Measurements from ENCODE around the gene IL19. TPM values are rescaled to one million over a fixed set of nuclear protein-coding genes. Genes with fewer than 3 reads are reported as not detected.
"Not testable (repeated sequence)": the region's sequence is repeated elsewhere in the genome, so short reads cannot be mapped to it uniquely, and the experiment has no call there.

IL19 gene
- total RNA-seq, 3 donors from 2014 or later: not detected

- DNase-seq (no peak), ATAC-seq (no peak)
- H3K36me3 ChIP-seq (ENCODE audit: low read depth): no peaks in the 10 kb centered on the region
- intact Hi-C loops (cut with DNase I, micrococcal nuclease): no loop called here
- no peaks in the 10 kb centered on the region for H3K9me3 ChIP-seq
- no peak for TF ChIP-seq CTCF (IDR thresholded peaks at IDR 0.05)
- H3K4me3 ChIP-seq: no peak overlapping the region
- no peaks in the 10 kb centered on the region for H3K4me1 ChIP-seq (ENCODE audit: low read depth)
Observed at GRCh38 chr1:206846487-206846886, 75.9 kb downstream of the IL19 start.

GRCh38 chr1:206847337-206847834 is 76.8 kb downstream of the IL19 start:
- H3K4me1 ChIP-seq (ENCODE audit: low read depth): no peaks in the 10 kb centered on the region
- intact Hi-C loops (cut with DNase I, micrococcal nuclease): no loop called here
- no peak overlapping the region for H3K4me3 ChIP-seq
- DNase-seq: no peak
- no peaks in the 10 kb centered on the region for H3K9me3 ChIP-seq
- TF ChIP-seq CTCF (IDR thresholded peaks at IDR 0.05): no peak
- H3K36me3 ChIP-seq (ENCODE audit: low read depth): no peaks in the 10 kb centered on the region
- no peak for ATAC-seq

DNA sequence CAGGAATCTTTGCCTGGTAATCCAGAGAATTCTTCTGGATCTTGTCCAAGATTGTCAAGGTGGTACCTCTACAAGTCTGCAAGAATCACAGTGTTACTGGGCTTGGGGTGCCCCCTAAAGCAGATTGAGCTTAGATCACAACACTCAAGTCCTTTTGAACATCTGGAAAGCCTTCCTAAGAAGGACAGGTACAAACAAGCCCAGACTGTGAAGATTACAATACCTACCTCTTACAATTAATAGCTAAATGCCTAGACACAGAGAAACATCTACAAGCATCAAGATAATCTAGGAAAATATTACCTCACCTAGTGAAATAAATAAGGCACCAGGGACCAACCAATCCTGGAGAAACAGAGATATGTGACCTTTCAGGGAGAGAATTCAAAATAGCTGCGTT is 77.4 kb downstream of the IL19 start:
- ATAC-seq: no peak
- Histone ChIP-seq H3K9me3 (no peaks in the 10 kb centered on the region), H3K36me3 (ENCODE audit: low read depth) (no peaks in the 10 kb centered on the region), H3K4me1 (ENCODE audit: low read depth) (no peaks in the 10 kb centered on the region), H3K4me3 (no peak overlapping the region)
- intact Hi-C loops (cut with DNase I, micrococcal nuclease): no loop called here
- TF ChIP-seq CTCF (IDR thresholded peaks at IDR 0.05): no peak
- no peak for DNase-seq

GRCh38 chr1:206850401-206850800 is 79.8 kb downstream of the IL19 start:
- H3K9me3 ChIP-seq: no peaks in the 10 kb centered on the region
- H3K36me3 ChIP-seq (ENCODE audit: low read depth): no peaks in the 10 kb centered on the region
- H3K4me1 ChIP-seq (ENCODE audit: low read depth): no peaks in the 10 kb centered on the region
- intact Hi-C loops (cut with DNase I, micrococcal nuclease): no loop called here
- no peak for TF ChIP-seq CTCF (IDR thresholded peaks at IDR 0.05)
- DNase-seq: no peak
- H3K4me3 ChIP-seq: no peak overlapping the region
- ATAC-seq: no peak

DNA sequence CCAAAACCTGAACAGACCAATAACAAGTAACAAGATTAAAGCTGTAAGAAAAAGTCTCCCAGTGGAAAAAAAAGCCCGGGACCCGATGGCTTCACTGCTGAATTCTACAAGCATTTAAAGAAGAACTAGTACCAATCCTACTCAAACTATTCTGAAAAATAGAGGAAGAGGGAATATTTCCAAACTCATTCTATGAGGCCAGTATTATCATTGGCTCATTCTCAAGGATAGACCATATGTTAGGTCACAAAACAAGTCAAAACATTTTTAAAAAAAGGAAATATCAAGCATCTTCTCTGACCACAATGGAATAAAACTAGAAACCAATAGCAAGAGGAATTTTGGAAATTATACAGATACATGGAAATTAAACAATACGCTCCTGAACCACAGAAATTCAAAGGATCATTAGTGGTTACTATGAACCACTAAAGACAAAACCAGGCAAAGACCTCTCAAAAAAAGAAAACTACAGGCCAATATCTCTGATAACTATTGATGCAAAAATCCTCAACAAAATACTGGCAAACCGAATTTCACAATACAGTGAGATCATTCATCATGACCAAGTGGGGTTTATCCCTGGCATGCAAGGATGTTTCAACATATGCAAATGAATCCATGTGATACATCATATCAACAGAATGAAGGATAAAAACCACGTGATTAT is 80.9 kb downstream of the IL19 start:
- no peak overlapping the region for H3K4me3 ChIP-seq
- H3K4me1 ChIP-seq (ENCODE audit: low read depth): no peaks in the 10 kb centered on the region
- no peaks in the 10 kb centered on the region for H3K36me3 ChIP-seq (ENCODE audit: low read depth)
- no peak for ATAC-seq
- no peaks in the 10 kb centered on the region for H3K9me3 ChIP-seq
- intact Hi-C loops (cut with DNase I, micrococcal nuclease): no loop called here
- no peak for DNase-seq
- no peak for TF ChIP-seq CTCF (IDR thresholded peaks at IDR 0.05)

DNA sequence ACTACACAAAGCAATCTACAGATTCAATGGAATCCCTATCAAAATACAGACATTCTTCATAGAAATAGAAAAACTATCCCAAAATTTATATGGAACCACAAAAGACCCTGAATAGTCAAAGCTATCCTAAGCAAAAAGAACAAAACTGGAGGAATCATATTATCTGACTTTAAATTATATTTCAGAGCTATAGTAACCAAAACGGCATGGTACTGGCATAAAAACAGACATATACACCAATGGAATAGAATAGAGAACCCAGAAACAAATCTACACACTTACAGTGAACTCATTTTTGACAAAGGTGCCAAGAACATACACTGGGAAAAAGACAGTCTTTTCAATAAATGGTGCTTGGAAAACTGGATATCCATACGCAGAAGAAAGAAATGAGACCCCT is 82.1 kb downstream of the IL19 start:
- ATAC-seq; H3K4me3 ChIP-seq; intact Hi-C loops (cut with DNase I, micrococcal nuclease); H3K9me3 ChIP-seq; H3K36me3 ChIP-seq (ENCODE audit: low read depth); H3K4me1 ChIP-seq (ENCODE audit: low read depth); DNase-seq: not testable (repeated sequence)

DNA sequence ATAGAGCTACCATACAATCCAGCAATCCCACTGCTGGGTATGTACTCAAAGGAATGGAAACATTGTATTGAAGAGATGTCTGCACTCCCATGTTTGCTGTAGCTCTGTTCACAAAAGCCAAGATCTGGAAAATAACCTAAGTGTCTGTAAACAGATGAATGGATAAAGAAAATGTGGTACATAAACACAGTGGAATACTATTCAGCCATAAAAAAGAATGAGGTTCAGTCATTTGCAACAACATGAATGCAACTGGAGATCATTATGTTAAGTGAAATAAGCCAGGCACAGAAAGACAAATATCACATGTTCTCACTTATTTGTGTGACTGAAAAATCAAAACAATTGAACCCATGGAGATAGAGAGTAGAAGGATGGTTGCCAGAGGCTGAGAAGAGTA is 83.1 kb downstream of the IL19 start:
- DNase-seq; H3K4me1 ChIP-seq (ENCODE audit: low read depth); H3K36me3 ChIP-seq (ENCODE audit: low read depth); H3K4me3 ChIP-seq; ATAC-seq; intact Hi-C loops (cut with DNase I, micrococcal nuclease); H3K9me3 ChIP-seq: not testable (repeated sequence)
